Lower leg skin (tissue), 3 donors: ENCODE measurements around the gene SPARC.

Experiments
- CTCF ChIP-seq, 3 donors: fragments of 450-650 bp; IDR thresholded peaks; one replicate each; pipeline ENCODE4 v1.5.1; 2016; ENCODE audit warnings: antibody characterized with exemption in 3 of 3, mild to moderate bottlenecking in 3 of 3, moderate library complexity in 2 of 3
- POLR2A ChIP-seq, 2 donors: fragments of 450-650 bp; IDR thresholded peaks; one replicate each; pipeline ENCODE4 v1.6.1; 2016 to 2017; ENCODE audit warnings: antibody characterized with exemption in 2 of 2, mild to moderate bottlenecking in 1 of 2, moderate library complexity in 1 of 2

GRCh38 chr5:151665613-151666012 lies 21.1 kb downstream of the SPARC start:
- no peak for TF ChIP-seq CTCF (IDR thresholded peaks at IDR 0.05)
- TF ChIP-seq POLR2A (IDR thresholded peaks at IDR 0.05) = no peak
